ENCODE data around the gene IPO13.

GRCh38 chr1:44016890-44017400, 70.2 kb downstream of the IPO13 start:
- TF ChIP-seq CTCF (conservative IDR thresholded peaks at IDR 0.05 in 1 of 2, IDR thresholded peaks at IDR 0.05 in 1 of 2; ENCODE audit: low read depth in 1 of 2, low read length in 2 of 2) (no peak), EZH2 (IDR thresholded peaks at IDR 0.05; ENCODE audit: low read length, missing control alignments) (no peak)
